ENCODE data around the gene CRB3. TPM values are rescaled to one million over a fixed set of nuclear protein-coding genes. Genes with fewer than 3 reads are reported as not detected.

CRB3 gene
- total and polyA plus RNA-seq, 2 of the 8 experiments (the other 6 are each of a cell fraction or from before 2014, with no cell fraction given) = 21.1 to 24.6 TPM

- FAIRE-seq (no peak), DNase-seq (ENCODE audit: low read depth in 1 of 2, low spot score in 2 of 2) (no peak)
- Histone ChIP-seq H2AFZ (ENCODE audit: low read length) (no peak overlapping the region), H3K4me3 (ENCODE audit: extremely low read depth in 1 of 4, insufficient read depth in 2 of 4, low read depth in 3 of 4, low read length in 4 of 4) (no peak overlapping the region), H3K79me2 (ENCODE audit: control insufficient read depth in 1 of 2, insufficient read depth in 2 of 2, low read length in 2 of 2) (no peaks in the 10 kb centered on the region), H3K14ac (ENCODE audit: insufficient read length) (no peak overlapping the region), H3K4me1 (replicated peaks in 1 of 4; ENCODE audit: control insufficient read depth in 3 of 4, insufficient read depth in 4 of 4, low read length in 3 of 4) (peaks cover 0 to 14% (median 4%) of the 10 kb centered on the region in 4 experiments; a peak in 5 of 7 replicates), H4K8ac (ENCODE audit: extremely low read depth, insufficient read depth, low read length) (no peak overlapping the region), H3K23me2 (ENCODE audit: low read depth, low read length) (peaks cover 14% of the 10 kb centered on the region), H3K27ac (ENCODE audit: low read depth, low read length) (no peak overlapping the region), H3K9ac (replicated peaks in 1 of 4; ENCODE audit: extremely low read depth in 1 of 4, low read depth in 3 of 4, low read length in 3 of 4) (no peak overlapping the region), H2BK12ac (ENCODE audit: low read depth, low read length) (no peak overlapping the region), H3K4ac (replicated peaks; ENCODE audit: insufficient read length, low read depth, low read length) (no peak overlapping the region), H2BK15ac (ENCODE audit: low read length) (no peak overlapping the region), H3K4me2 (ENCODE audit: insufficient read depth in 1 of 2, low read depth in 2 of 2, low read length in 2 of 2) (no peak overlapping the region), H2AK5ac (ENCODE audit: low read depth, low read length) (no peak overlapping the region), H4K5ac (ENCODE audit: insufficient read length, low read depth, low read length) (no peak overlapping the region), H3K56ac (replicated peaks; ENCODE audit: insufficient read length, low read depth, low read length) (no peak overlapping the region), H3K23ac (ENCODE audit: insufficient read length) (no peak overlapping the region), H2BK5ac (ENCODE audit: low read depth, low read length) (no peak overlapping the region), H3K79me1 (ENCODE audit: low read depth, low read length) (no peaks in the 10 kb centered on the region), H2BK20ac (ENCODE audit: low read length) (no peak overlapping the region), H3K9me3 (ENCODE audit: insufficient read depth in 2 of 2, low read depth in 1 of 2, low read length in 1 of 2) (no peaks in the 10 kb centered on the region), H3K18ac (ENCODE audit: extremely low read depth, low read length) (no peak overlapping the region), H2BK120ac (replicated peaks; ENCODE audit: low read depth, low read length) (no peak overlapping the region), H4K20me1 (replicated peaks in 1 of 2; ENCODE audit: control insufficient read depth in 1 of 2, insufficient read depth in 2 of 2, low read length in 2 of 2) (no peaks in the 10 kb centered on the region), H4K91ac (replicated peaks; ENCODE audit: insufficient read length, low read length) (no peak overlapping the region), H3K36me3 (ENCODE audit: control insufficient read depth in 2 of 4, insufficient read depth in 4 of 4, low read length in 3 of 4) (no peaks in the 10 kb centered on the region), H3K27me3 (replicated peaks in 1 of 4; ENCODE audit: control insufficient read depth in 3 of 4, extremely low read depth in 1 of 4, insufficient read depth in 3 of 4, low read length in 3 of 4) (peaks cover 0 to 16% (median 9%) of the 10 kb centered on the region in 4 experiments; a peak in 6 of 7 replicates)
- ChIA-PET POLR2A (ENCODE audit: partially characterized antibody) (no interaction called here), CTCF (ENCODE audit: partially characterized antibody) (interaction anchor here (1.3 kb wide), 1 partner anchor 8 kb away, joined by 4 read pairs; the partner anchor contains the start of gene DENND1C)
- 91% methylated on average over 4 of the region's 9 CpGs; no CpG with 5 or more reads in 1 of the 2 experiments for WGBS, 2 experiments (ENCODE audit: extremely low coverage in 1 of 2, insufficient coverage in 1 of 2, insufficient read length in 1 of 2, insufficient replicate concordance in 2 of 2, low coverage in 1 of 2, low lambda C conversion rate in 2 of 2, missing lambda C conversion rate in 1 of 2)
- TF ChIP-seq RBBP5 (IDR thresholded peaks at IDR 0.05; ENCODE audit: borderline replicate concordance, low read depth, low read length) (no peak), BCL11A (IDR thresholded peaks at IDR 0.05; ENCODE audit: low read depth in 2 of 2, low read length in 2 of 2) (no peak), HDAC6 (IDR thresholded peaks at IDR 0.05; ENCODE audit: low read depth, low read length) (no peak), SRF (IDR thresholded peaks at IDR 0.05; ENCODE audit: low read depth, low read length) (no peak), TCF12 (IDR thresholded peaks at IDR 0.05; ENCODE audit: low read depth, low read length) (no peak), RXRA (IDR thresholded peaks at IDR 0.05; ENCODE audit: insufficient read depth, low read depth, low read length) (no peak), MAX (IDR thresholded peaks at IDR 0.05) (no peak), GABPA (IDR thresholded peaks at IDR 0.05; ENCODE audit: borderline replicate concordance, insufficient read depth, low read length) (no peak), GTF2F1 (IDR thresholded peaks at IDR 0.05; ENCODE audit: borderline replicate concordance, low read depth, low read length) (no peak), RAD21 (IDR thresholded peaks at IDR 0.05 in 1 of 2, conservative IDR thresholded peaks at IDR 0.05 in 1 of 2; ENCODE audit: low read depth in 2 of 2, low read length in 2 of 2) (no peak), ATF3 (IDR thresholded peaks at IDR 0.05; ENCODE audit: insufficient read depth, low read depth, low read length) (no peak), SAP30 (IDR thresholded peaks at IDR 0.05; ENCODE audit: insufficient read depth, insufficient replicate concordance, low read length) (no peak)
Measured at GRCh38 chr19:6473647-6474046, 9.6 kb downstream of the CRB3 start.

Data from H1 (cell line).